ENCODE data around the gene CITED2. TPM values are rescaled to one million over a fixed set of nuclear protein-coding genes. Genes with fewer than 3 reads are reported as not detected.

The CITED2 gene
- polyA plus RNA-seq, 3 donors = 22.9 to 71.6 (median 43.9) TPM

DNA sequence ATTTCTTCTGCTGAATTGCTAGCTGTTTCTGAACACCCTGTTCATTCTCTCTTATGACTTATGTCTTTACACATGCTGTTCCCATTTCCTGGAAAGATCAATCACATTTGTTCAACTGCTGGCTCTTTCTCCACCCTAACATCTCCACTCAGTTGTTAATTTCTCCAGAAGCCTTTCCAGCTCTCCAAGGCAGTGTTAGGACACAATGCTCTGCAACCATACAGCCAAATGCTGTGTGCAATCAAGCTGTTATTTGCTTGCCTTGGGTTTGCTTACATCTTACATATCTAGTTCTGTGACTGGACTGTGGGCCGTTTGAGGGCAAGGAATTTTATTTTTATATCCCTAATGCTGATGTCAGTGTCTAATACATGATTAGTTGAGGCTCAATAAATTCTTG lies 24.2 kb upstream of the CITED2 start:
- H3K27ac Mint-ChIP-seq = no peak overlapping the region
- Histone ChIP-seq H3K36me3 (replicated peaks in 1 of 2; ENCODE audit: control insufficient read depth in 1 of 2, insufficient read depth in 2 of 2, low read length in 2 of 2) (no peaks in the 10 kb centered on the region), H3K79me2 (ENCODE audit: insufficient read depth, low read length) (no peaks in the 10 kb centered on the region), H4K20me1 (ENCODE audit: insufficient read depth, low read length) (no peaks in the 10 kb centered on the region), H3K4me3 (replicated peaks in 1 of 3; ENCODE audit: low read depth in 2 of 3, low read length in 3 of 3) (no peak overlapping the region), H3K27ac (ENCODE audit: low read depth in 1 of 2, low read length in 2 of 2) (no peak overlapping the region), H3K27me3 (ENCODE audit: control insufficient read depth in 2 of 2, insufficient read depth in 2 of 2, low read length in 2 of 2) (no peaks in the 10 kb centered on the region), H3K4me1 (ENCODE audit: control insufficient read depth in 1 of 2, insufficient read depth in 2 of 2, low read length in 2 of 2) (peaks cover 6 to 7% of the 10 kb centered on the region in 2 donors), H3K9ac (ENCODE audit: insufficient read depth, low read length, poor library complexity, severe bottlenecking) (no peak overlapping the region), H2AFZ (ENCODE audit: insufficient read depth, low read depth, low read length, poor library complexity, severe bottlenecking) (no peak overlapping the region), H3K9me3 (replicated peaks in 1 of 2; ENCODE audit: control insufficient read depth in 1 of 2, insufficient read depth in 1 of 2, low read length in 2 of 2) (no peaks in the 10 kb centered on the region), H3K4me2 (replicated peaks; ENCODE audit: extremely low read depth, low read length, poor library complexity, severe bottlenecking) (no peak overlapping the region)
- H3K4me1 Mint-ChIP-seq = peaks cover 4% of the 10 kb centered on the region
- no peak for DNase-seq
- intact Hi-C loops (cut with micrococcal nuclease) = no loop called here
- WGBS (ENCODE audit: insufficient coverage) = no CpG with 5 or more reads among the region's 1 CpG
- no peak overlapping the region for H3K4me3 Mint-ChIP-seq
- H3K36me3 Mint-ChIP-seq = no peaks in the 10 kb centered on the region
- H3K27me3 Mint-ChIP-seq (ENCODE audit: low read depth in 3 of 3) = peaks cover 0 to 3% (median 0%) of the 10 kb centered on the region in 3 donors
- peaks cover 0 to 5% (median 0%) of the 10 kb centered on the region in 7 donors for H3K9me3 Mint-ChIP-seq
- TF ChIP-seq, protein P1, sequence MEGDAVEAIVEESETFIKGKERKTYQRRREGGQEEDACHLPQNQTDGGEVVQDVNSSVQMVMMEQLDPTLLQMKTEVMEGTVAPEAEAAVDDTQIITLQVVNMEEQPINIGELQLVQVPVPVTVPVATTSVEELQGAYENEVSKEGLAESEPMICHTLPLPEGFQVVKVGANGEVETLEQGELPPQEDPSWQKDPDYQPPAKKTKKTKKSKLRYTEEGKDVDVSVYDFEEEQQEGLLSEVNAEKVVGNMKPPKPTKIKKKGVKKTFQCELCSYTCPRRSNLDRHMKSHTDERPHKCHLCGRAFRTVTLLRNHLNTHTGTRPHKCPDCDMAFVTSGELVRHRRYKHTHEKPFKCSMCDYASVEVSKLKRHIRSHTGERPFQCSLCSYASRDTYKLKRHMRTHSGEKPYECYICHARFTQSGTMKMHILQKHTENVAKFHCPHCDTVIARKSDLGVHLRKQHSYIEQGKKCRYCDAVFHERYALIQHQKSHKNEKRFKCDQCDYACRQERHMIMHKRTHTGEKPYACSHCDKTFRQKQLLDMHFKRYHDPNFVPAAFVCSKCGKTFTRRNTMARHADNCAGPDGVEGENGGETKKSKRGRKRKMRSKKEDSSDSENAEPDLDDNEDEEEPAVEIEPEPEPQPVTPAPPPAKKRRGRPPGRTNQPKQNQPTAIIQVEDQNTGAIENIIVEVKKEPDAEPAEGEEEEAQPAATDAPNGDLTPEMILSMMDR (IDR thresholded peaks at IDR 0.05) = no peak

DNA sequence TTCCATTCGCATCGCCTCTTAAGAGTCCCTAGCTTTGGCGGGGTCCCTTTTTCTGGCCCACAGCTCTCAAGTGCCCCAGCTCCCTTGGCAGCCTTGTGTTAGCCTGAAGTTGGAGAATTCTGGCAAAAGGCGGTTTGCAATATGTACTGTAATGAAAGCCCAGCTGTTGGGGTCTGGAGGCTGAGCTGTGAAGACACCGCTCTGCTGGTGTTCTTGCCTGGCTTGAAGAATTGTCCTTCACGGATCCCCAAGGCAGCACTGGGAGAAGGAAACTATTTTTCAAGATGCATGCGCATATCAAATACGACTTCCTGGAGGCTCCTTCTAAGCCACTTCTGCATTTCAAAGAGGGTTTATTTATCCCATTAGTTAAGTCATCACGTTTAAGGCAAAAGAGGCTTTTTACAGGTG lies 21.4 kb upstream of the CITED2 start:
- TF ChIP-seq, protein P1 (IDR thresholded peaks at IDR 0.05) = no peak

More for the DNA sequence above, 21.4 kb upstream of the CITED2 start:
- no peak overlapping the region for H3K4me3 Mint-ChIP-seq
- peaks cover 10 to 18% of the 10 kb centered on the region in 2 donors for H3K4me1 ChIP-seq (ENCODE audit: control insufficient read depth in 1 of 2, insufficient read depth in 2 of 2, low read length in 2 of 2)
- H3K4me2 ChIP-seq (replicated peaks; ENCODE audit: extremely low read depth, low read length, poor library complexity, severe bottlenecking) = peak overlapping the region; percentile 38
- intact Hi-C loops (cut with micrococcal nuclease) = no loop called here
- H3K9me3 ChIP-seq (replicated peaks in 1 of 2; ENCODE audit: control insufficient read depth in 1 of 2, insufficient read depth in 1 of 2, low read length in 2 of 2) = no peaks in the 10 kb centered on the region
- H3K4me1 Mint-ChIP-seq = peaks cover 23% of the 10 kb centered on the region
- peak overlapping the region; percentile 73 for H2AFZ ChIP-seq (ENCODE audit: insufficient read depth, low read depth, low read length, poor library complexity, severe bottlenecking)
- peaks cover 0 to 3% (median 0%) of the 10 kb centered on the region in 7 donors for H3K9me3 Mint-ChIP-seq
- no peak overlapping the region for H3K9ac ChIP-seq (ENCODE audit: insufficient read depth, low read length, poor library complexity, severe bottlenecking)
- no peaks in the 10 kb centered on the region for H3K79me2 ChIP-seq (ENCODE audit: insufficient read depth, low read length)
- no peaks in the 10 kb centered on the region for H3K27me3 ChIP-seq (ENCODE audit: control insufficient read depth in 2 of 2, insufficient read depth in 2 of 2, low read length in 2 of 2)
- peak overlapping the region in 1 of 7 donors; percentile 30 for H3K27ac Mint-ChIP-seq
- H3K27ac ChIP-seq (ENCODE audit: low read depth in 1 of 2, low read length in 2 of 2) = no peak overlapping the region
- H3K36me3 ChIP-seq (replicated peaks in 1 of 2; ENCODE audit: control insufficient read depth in 1 of 2, insufficient read depth in 2 of 2, low read length in 2 of 2) = no peaks in the 10 kb centered on the region
- peaks cover 0 to 4% of the 10 kb centered on the region in 2 donors for H3K36me3 Mint-ChIP-seq
- DNase-seq = peak in 2 of 3 donors; percentile 11 to 18
- 77% methylated on average over 6 of the region's 9 CpGs for WGBS (ENCODE audit: insufficient coverage)
- no peaks in the 10 kb centered on the region for H4K20me1 ChIP-seq (ENCODE audit: insufficient read depth, low read length)
- peak overlapping the region in 1 of 3 experiments; percentile 33 for H3K4me3 ChIP-seq (replicated peaks in 1 of 3; ENCODE audit: low read depth in 2 of 3, low read length in 3 of 3)
- H3K27me3 Mint-ChIP-seq (ENCODE audit: low read depth in 3 of 3) = peaks cover 0 to 3% (median 0%) of the 10 kb centered on the region in 3 donors
